GM12878 (cell line): ENCODE results near the gene PAGE3. TPM values are rescaled to one million over a fixed set of nuclear protein-coding genes. Genes with fewer than 3 reads are reported as not detected.

Experiments used
- ATAC-seq: fragments of 200-7000 bp; cut with Tn5 transposase; 3 replicates; pipeline ENCODE4 v1.9.1; 2020; ENCODE audit warnings: mild to moderate bottlenecking, moderate library complexity
- BruUV-seq: library from RNA; stranded (reverse); fragments of 400-500 nt; replicated peaks from 2 replicates; lab custom pipeline; 2021; lab: Mats Ljungman, UMichigan
- CTCF ChIA-PET: fragments of 300-600 bp; sonication (Branson Sonifier 250); formaldehyde crosslinking; extraction: SDS; loops from one replicate; lab custom pipeline; 2021; ENCODE audit warnings: inconsistent platforms; lab: Yijun Ruan, JAX
- POLR2A ChIA-PET: fragments of 350-600 bp; formaldehyde crosslinking; extraction: SDS; loops from one replicate; lab custom pipeline; 2021; ENCODE audit warnings: inconsistent platforms; lab: Charles Lee
- RAD21 ChIA-PET: fragments of 300-600 bp; sonication (Branson Sonifier 250); formaldehyde crosslinking; loops from one replicate; lab custom pipeline; 2023; ENCODE audit warnings: antibody characterized with exemption; ENCODE audit not compliant: unreplicated experiment; lab: Charles Lee
- SMC1A ChIA-PET: fragments of 300-600 bp; sonication (Branson Sonifier 250); formaldehyde crosslinking; loops from one replicate; lab custom pipeline; 2023; ENCODE audit not compliant: unreplicated experiment, uncharacterized antibody; lab: Charles Lee
- DNase-seq: peaks from one replicate; pipeline ENCODE4 v3.0.0-alpha.2; 2011; ENCODE audit warnings: low read depth, low spot score
- FAIRE-seq: peaks from 3 replicates; lab custom pipeline; 2011; peaks lifted over from hg19 to GRCh38; lab: Jason Lieb, UNC
- H2AFZ ChIP-seq: 2 replicates; pipeline ENCODE4 v1.6.0; 2011; ENCODE audit warnings: low read depth, low read length, control low read depth; ENCODE audit not compliant: control insufficient read depth
- H3K27ac ChIP-seq: 2 replicates; pipeline ENCODE4 v1.5.1; 2011; ENCODE audit warnings: control low read depth; ENCODE audit not compliant: control insufficient read depth, insufficient read depth
- H3K27me3 ChIP-seq, 2 experiments: replicated peaks in 1 of 2; 2 replicates each; pipeline versions ENCODE4 v1.6.0 to v1.6.1; 2011; ENCODE audit warnings: low read length in 1 of 2; ENCODE audit not compliant: control insufficient read depth in 2 of 2, insufficient read depth in 2 of 2
- H3K36me3 ChIP-seq, 2 experiments: 2 replicates each; pipeline ENCODE4 v1.5.1; 2011; ENCODE audit warnings: low read length in 1 of 2; ENCODE audit not compliant: control insufficient read depth in 2 of 2, insufficient read depth in 2 of 2
- H3K4me1 ChIP-seq: 2 replicates; pipeline ENCODE4 v1.6.1; 2011; ENCODE audit warnings: mild to moderate bottlenecking, low read length, moderate library complexity, mixed read lengths; ENCODE audit not compliant: control insufficient read depth, insufficient read depth
- H3K4me2 ChIP-seq: 2 replicates; pipeline ENCODE4 v1.6.0; 2011; ENCODE audit warnings: control low read depth; ENCODE audit not compliant: control insufficient read depth, insufficient read depth
- H3K4me3 ChIP-seq: fragments of 200-600 bp; sonication (generic); 2 replicates; pipeline ENCODE4 v1.5.1; 2016
- H3K79me2 ChIP-seq: 2 replicates; pipeline ENCODE4 v1.6.0; 2011; ENCODE audit warnings: low read length; ENCODE audit not compliant: control insufficient read depth, insufficient read depth
- H3K9ac ChIP-seq: 2 replicates; pipeline ENCODE4 v1.8.0; 2011; ENCODE audit warnings: low read length, control low read depth, mixed read lengths; ENCODE audit not compliant: control insufficient read depth, insufficient read depth
- H3K9me3 ChIP-seq: replicated peaks from 3 replicates; pipeline ENCODE4 v1.5.1; 2011; ENCODE audit warnings: mild to moderate bottlenecking, low read length; ENCODE audit not compliant: control insufficient read depth, insufficient read depth
- H4K20me1 ChIP-seq: 2 replicates; pipeline ENCODE4 v1.6.0; 2011; ENCODE audit not compliant: control insufficient read depth, insufficient read depth
- BACH1 ChIP-seq: fragments of 450-650 bp; IDR thresholded peaks from 2 replicates; pipeline ENCODE4 v1.6.1; 2017; ENCODE audit warnings: mild to moderate bottlenecking, borderline replicate concordance
- CBX3 ChIP-seq: fragments of 200-600 bp; sonication (generic); IDR thresholded peaks from 2 replicates; pipeline ENCODE4 v1.6.1; 2016; ENCODE audit warnings: low read depth, borderline replicate concordance
- FOXM1 ChIP-seq: IDR thresholded peaks from 2 replicates; pipeline ENCODE4 v1.6.1; 2012; ENCODE audit warnings: low read depth, mild to moderate bottlenecking, inconsistent platforms, low read length, moderate library complexity
- NFXL1 ChIP-seq: fragments of 450-650 bp; IDR thresholded peaks from 2 replicates; pipeline ENCODE4 v1.6.1; 2017; ENCODE audit warnings: antibody characterized with exemption, mild to moderate bottlenecking, borderline replicate concordance
- PAX8 ChIP-seq: fragments of 450-650 bp; IDR thresholded peaks from 2 replicates; pipeline ENCODE4 v1.6.1; 2017; ENCODE audit warnings: mild to moderate bottlenecking, moderate library complexity
- RBBP5 ChIP-seq: fragments of 200-600 bp; sonication (generic); conservative IDR thresholded peaks from 2 replicates; pipeline ENCODE4 v1.6.1; 2016
- SUPT20H ChIP-seq: IDR thresholded peaks from 2 replicates; pipeline ENCODE4 v1.6.1; 2011; ENCODE audit warnings: low read depth, mild to moderate bottlenecking, low read length, moderate library complexity, borderline replicate concordance; ENCODE audit not compliant: control insufficient read depth
- TCF7 ChIP-seq: IDR thresholded peaks from 2 replicates; pipeline ENCODE4 v1.6.1; 2014; ENCODE audit warnings: antibody characterized with exemption, borderline replicate concordance
- ZBTB40 ChIP-seq: fragments of 450-650 bp; IDR thresholded peaks from 2 replicates; pipeline ENCODE4 v1.6.1; 2016; ENCODE audit warnings: mild to moderate bottlenecking, moderate library complexity, borderline replicate concordance
- WGBS: methylation state at CpG from one replicate; pipeline ENCODE4 v1.1.6; 2016; ENCODE audit warnings: low lambda C conversion rate; ENCODE audit not compliant: insufficient replicate concordance, insufficient coverage; ENCODE audit errors: missing lambda C conversion rate; 5-methylcytosine and 5-hydroxymethylcytosine counted together
- in situ Hi-C: fragments of 300-500 bp; cut with MboI; formaldehyde crosslinking; loops from 9 replicates; pipeline ENCODE4 v1.14.3; 2018; ENCODE audit warnings: mixed read lengths
- intact Hi-C: fragments of 100-400 bp; cut with micrococcal nuclease; formaldehyde crosslinking; loops from one replicate; pipeline ENCODE4 v1.14.2; 2022; ENCODE audit not compliant: unreplicated experiment
- polyA plus RNA-seq, 11 experiments: library from polyadenylated mRNA; depleted of rRNA in 4 of 11; unstranded in 6 of 11; stranded (reverse) in 5 of 11; fragments of >200 nt; fragmentation: Nextera tagmentation in 4 of 11; fragmentation: Illumina TruSeq in 1 of 11; extraction: Ambion mirVana in 4 of 11; extraction: Trizol in 1 of 11; gene quantifications; 1 replicate in 1 of 11; 2 replicates in 10 of 11; pipeline versions ENCODE4 v1.2.1 to v1.2.3, GENCODE V29; 2011 to 2016; ENCODE audit warnings: inconsistent platforms in 2 of 11, missing spikeins in 2 of 11, low read depth in 1 of 11
- total RNA-seq, 4 experiments: library from RNA; depleted of rRNA in 3 of 4; stranded (reverse); fragments of >200 nt in 3 of 4; fragmentation: Illumina TruSeq in 1 of 4; extraction: Trizol in 1 of 4; gene quantifications; 2 replicates each; pipeline versions ENCODE4 v1.2.1 to v1.2.3, GENCODE V29; 2013 to 2021
- TF ChIP-seq, protein P1 (sequence below): IDR thresholded peaks from 2 replicates; pipeline ENCODE4 v1.6.1; 2011; ENCODE audit warnings: mild to moderate bottlenecking, low read depth, low read length, moderate library complexity; ENCODE audit not compliant: insufficient replicate concordance

Gene PAGE3
- total and polyA plus RNA-seq, 10 of the 15 experiments (the other 5 are each of a cell fraction or from before 2014, with no cell fraction given), result not detected

DNA sequence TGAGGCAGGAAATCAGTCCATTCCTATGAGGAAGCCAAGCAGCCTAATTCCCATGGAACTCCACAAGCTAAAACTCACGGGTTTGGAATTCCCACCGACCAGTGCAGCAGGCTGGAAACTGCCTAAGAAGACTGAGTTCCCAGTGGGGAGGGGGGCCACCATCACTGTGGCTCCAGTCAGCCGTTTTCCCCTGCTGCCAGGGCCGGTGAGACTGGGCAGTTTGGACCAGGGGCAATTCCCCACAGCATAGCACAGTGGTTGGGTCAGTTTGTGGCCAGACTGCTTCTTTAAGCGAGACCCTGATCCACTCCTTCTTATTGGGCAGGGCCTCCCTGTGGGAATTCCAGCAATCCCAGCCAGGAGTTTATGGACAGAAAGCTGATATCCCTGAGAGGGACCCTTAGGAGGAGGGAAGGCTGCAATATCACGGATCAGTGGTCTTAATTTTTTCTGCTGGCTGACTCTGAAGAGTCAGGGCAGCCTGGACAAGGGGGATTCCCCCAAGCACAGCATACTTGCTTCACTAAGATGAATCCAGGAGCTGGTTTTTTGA is 23.9 kb downstream of the PAGE3 start:
- Histone ChIP-seq H3K4me2 (no peak overlapping the region), H2AFZ (no peak overlapping the region), H3K4me3 (no peak overlapping the region), H4K20me1 (no peaks in the 10 kb centered on the region), H3K27me3 (no peaks in the 10 kb centered on the region), H3K4me1 (no peaks in the 10 kb centered on the region), H3K9me3 (no peaks in the 10 kb centered on the region), H3K27ac (no peak overlapping the region), H3K9ac (no peak overlapping the region), H3K36me3 (no peaks in the 10 kb centered on the region), H3K79me2 (no peaks in the 10 kb centered on the region)
- 1% methylated on average over 6 of the region's 6 CpGs for WGBS
- no peak for ATAC-seq
- DNase-seq, result no peak
- no peak for FAIRE-seq
- no TSS peak for BruUV-seq
- in situ Hi-C loops, result no loop called here
- intact Hi-C loops, result no loop called here
- RAD21 ChIA-PET, result no interaction called here
- SMC1A ChIA-PET, result no interaction called here
- TF ChIP-seq NFXL1 (no peak), PAX8 (no peak), FOXM1 (no peak)
- POLR2A ChIA-PET, result no interaction called here
- CTCF ChIA-PET, result no interaction called here

DNA sequence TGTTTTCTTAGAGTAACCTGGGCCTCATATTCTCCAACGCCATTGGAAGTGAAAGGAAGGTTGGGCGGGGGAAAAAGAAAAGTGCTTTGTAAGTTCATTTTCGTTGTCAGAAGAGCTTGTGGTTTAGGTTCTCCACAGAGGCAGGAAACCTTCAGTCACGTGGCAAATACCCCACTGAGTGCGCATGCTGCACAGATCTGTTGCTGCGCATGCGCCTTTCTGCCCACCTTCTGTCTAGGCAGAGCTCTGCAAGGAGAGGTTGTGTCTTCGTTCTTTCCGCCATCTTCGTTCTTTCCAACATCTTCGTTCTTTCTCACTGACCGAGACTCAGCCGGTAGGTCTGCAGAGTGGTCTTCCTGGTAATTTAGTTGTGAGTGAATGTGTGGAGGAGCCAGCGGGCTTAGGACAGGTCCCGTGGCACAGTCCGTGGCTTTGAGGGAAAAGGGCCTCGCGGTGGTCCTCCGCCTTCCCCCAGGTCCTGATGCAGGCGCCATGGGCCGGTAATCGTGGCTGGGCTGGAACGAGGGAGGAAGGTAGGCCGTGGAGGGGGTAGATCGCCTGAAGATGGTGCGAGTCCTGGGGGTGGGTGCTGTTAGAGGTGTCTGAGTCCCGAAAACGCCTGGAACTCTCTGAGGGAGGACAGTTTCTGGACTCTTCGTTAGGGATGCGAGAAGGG is 44.5 kb downstream of the PAGE3 start, which contains the start of gene PAGE5:
PAGE5 (plus strand) TSS at position 228 of the 676 bp plus-strand sequence. CDS start 1,037 bp downstream, outside the sequence.
- SMC1A ChIA-PET, result no interaction called here
- 61% methylated on average over 30 of the region's 30 CpGs for WGBS
- RAD21 ChIA-PET, result no interaction called here
- H3K4me2 ChIP-seq, result no peak within 1 kb of the TSS
- no peaks in the 10 kb centered on the region for H3K27me3 ChIP-seq
- no TSS peak for BruUV-seq
- no peaks in the 10 kb centered on the region for H3K9me3 ChIP-seq
- POLR2A ChIA-PET, result no interaction called here
- H3K79me2 ChIP-seq, result no peaks in the 10 kb centered on the region
- no peaks in the 10 kb centered on the region for H3K36me3 ChIP-seq
- no peak within 1 kb of the TSS for H2AFZ ChIP-seq
- intact Hi-C loops, result no loop called here
- no peak within 1 kb of the TSS for H3K27ac ChIP-seq
- ATAC-seq (no peak), DNase-seq (no peak), FAIRE-seq (no peak)
- H3K4me1 ChIP-seq, result no peaks in the 10 kb centered on the region
- H3K4me3 ChIP-seq, result no peak within 1 kb of the TSS
- in situ Hi-C loops, result no loop called here
- H4K20me1 ChIP-seq, result no peaks in the 10 kb centered on the region
- H3K9ac ChIP-seq, result no peak within 1 kb of the TSS
- CTCF ChIA-PET, result no interaction called here
- TF ChIP-seq TCF7 (no peak), RBBP5 (no peak), SUPT20H (no peak), CBX3 (no peak), BACH1 (no peak), ZBTB40 (no peak)
- TF ChIP-seq, protein P1, sequence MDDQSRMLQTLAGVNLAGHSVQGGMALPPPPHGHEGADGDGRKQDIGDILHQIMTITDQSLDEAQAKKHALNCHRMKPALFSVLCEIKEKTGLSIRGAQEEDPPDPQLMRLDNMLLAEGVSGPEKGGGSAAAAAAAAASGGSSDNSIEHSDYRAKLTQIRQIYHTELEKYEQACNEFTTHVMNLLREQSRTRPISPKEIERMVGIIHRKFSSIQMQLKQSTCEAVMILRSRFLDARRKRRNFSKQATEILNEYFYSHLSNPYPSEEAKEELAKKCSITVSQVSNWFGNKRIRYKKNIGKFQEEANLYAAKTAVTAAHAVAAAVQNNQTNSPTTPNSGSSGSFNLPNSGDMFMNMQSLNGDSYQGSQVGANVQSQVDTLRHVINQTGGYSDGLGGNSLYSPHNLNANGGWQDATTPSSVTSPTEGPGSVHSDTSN, result no peak
